Hepatic stellate cell (primary cell): ENCODE results near the gene SPRY1.

ENCODE experiments used
- DNase-seq: peaks from one replicate; pipeline ENCODE4 v3.0.0; 2011; ENCODE audit warnings: low spot score

Gene SPRY1

GRCh38 chr4:123443401-123444289, 47.0 kb downstream of the SPRY1 start:
- DNase-seq = no peak

- peak; percentile 37 for DNase-seq
Measured at GRCh38 chr4:123444290-123444731, 47.7 kb downstream of the SPRY1 start.

DNA sequence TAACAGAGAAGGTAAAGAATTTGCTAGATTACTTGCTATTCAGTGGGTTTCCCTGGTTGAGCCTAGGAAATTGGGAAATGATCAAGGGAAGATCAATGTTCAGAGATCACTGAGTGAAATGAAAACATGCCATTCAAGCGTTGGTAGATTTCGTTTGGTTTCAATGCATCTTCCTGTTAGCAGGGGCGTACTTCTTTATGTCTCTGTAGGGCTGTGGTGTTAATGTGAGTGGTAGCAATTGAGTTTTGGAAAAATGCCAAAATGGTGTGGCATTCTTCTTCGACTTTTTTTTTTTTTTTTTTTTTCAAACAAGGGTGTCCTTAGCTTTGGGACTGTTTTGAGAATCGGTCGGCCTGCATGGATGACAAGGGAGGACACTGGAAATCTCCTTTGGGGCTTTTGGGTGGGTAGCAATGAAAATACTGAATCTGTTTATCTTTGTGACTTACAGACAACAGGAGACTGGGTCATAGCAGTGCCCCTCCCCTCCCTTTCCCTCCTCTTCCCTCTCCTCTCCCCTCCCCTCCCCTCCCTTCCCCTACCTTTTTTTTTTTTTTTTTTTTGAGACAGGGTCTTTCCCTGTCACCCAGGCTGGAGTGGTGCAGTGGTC, 50.4 kb downstream of the SPRY1 start:
- DNase-seq = no peak

GRCh38 chr4:123449362-123449761, 52.8 kb downstream of the SPRY1 start:
- DNase-seq = no peak

GRCh38 chr4:123449780-123450179, 53.2 kb downstream of the SPRY1 start:
- no peak for DNase-seq

DNA sequence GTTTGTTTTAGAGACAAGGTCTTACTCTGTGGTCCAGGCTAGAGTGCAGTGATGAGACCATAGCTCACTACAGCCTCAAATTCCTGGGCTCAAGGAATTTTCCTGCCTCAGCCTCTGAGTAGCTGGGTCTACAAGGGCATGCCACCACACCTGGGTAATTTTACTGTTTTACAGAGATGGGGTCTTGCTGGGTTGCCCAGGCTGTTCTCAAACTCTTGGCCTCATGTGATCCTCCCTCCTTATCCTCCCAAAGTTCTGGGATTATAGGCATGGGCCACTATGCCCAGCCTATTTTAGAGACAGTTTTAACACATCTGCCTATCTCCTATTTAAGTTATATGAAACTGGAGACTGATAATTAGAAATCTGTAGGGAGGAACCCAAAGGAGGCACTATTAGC, 53.8 kb downstream of the SPRY1 start:
- DNase-seq = no peak

GRCh38 chr4:123452616-123453015, 56.0 kb downstream of the SPRY1 start:
- DNase-seq = peak; percentile 21

- no peak for DNase-seq
Measured at GRCh38 chr4:123453061-123453680, 56.6 kb downstream of the SPRY1 start.
